ENCODE data around the gene MLPH. TPM values are rescaled to one million over a fixed set of nuclear protein-coding genes. Genes with fewer than 3 reads are reported as not detected.

Gene MLPH
- total and polyA plus RNA-seq, 4 donors: 0.62 to 29.3 (median 9.4) TPM

- DNase-seq (ENCODE audit: low read depth in 4 of 6, low spot score in 6 of 6): no peak
- 89% methylated on average over 17 of the region's 21 CpGs for WGBS (ENCODE audit: insufficient coverage)
- no peaks in the 10 kb centered on the region for H3K36me3 ChIP-seq (ENCODE audit: control insufficient read depth, insufficient read depth, low read length)
- no peaks in the 10 kb centered on the region for H3K9me3 ChIP-seq (ENCODE audit: control insufficient read depth, insufficient read depth, low read length)
- no peak overlapping the region for H3K27ac ChIP-seq (ENCODE audit: low read depth, low read length)
- no peaks in the 10 kb centered on the region for H3K27me3 ChIP-seq (ENCODE audit: control insufficient read depth, insufficient read depth, low read length)
- H3K4me3 ChIP-seq (ENCODE audit: low read depth, low read length): no peak overlapping the region
- no peaks in the 10 kb centered on the region for H3K4me1 ChIP-seq (ENCODE audit: control insufficient read depth, insufficient read depth, low read length)
These were observed 8.6 kb downstream of the MLPH start for GRCh38 chr2:237495521-237496117.

- Histone ChIP-seq H3K9me3 (ENCODE audit: control insufficient read depth, insufficient read depth, low read length) (no peaks in the 10 kb centered on the region), H3K36me3 (ENCODE audit: control insufficient read depth, insufficient read depth, low read length) (no peaks in the 10 kb centered on the region), H3K4me3 (ENCODE audit: low read depth, low read length) (no peak overlapping the region), H3K27me3 (ENCODE audit: control insufficient read depth, insufficient read depth, low read length) (no peaks in the 10 kb centered on the region), H3K4me1 (ENCODE audit: control insufficient read depth, insufficient read depth, low read length) (no peaks in the 10 kb centered on the region), H3K27ac (ENCODE audit: low read depth, low read length) (no peak overlapping the region)
- WGBS (ENCODE audit: insufficient coverage): 59% methylated on average over 7 of the region's 8 CpGs
- no peak for DNase-seq (ENCODE audit: low read depth in 4 of 6, low spot score in 6 of 6)
These were observed 9.4 kb downstream of the MLPH start for GRCh38 chr2:237496428-237496827.

- H3K27ac ChIP-seq (ENCODE audit: low read depth, low read length): no peak overlapping the region
- WGBS (ENCODE audit: insufficient coverage): 78% methylated on average over 22 of the region's 23 CpGs
- DNase-seq (ENCODE audit: low read depth in 4 of 6, low spot score in 6 of 6): no peak
- H3K4me1 ChIP-seq (ENCODE audit: control insufficient read depth, insufficient read depth, low read length): no peaks in the 10 kb centered on the region
- no peaks in the 10 kb centered on the region for H3K27me3 ChIP-seq (ENCODE audit: control insufficient read depth, insufficient read depth, low read length)
- H3K9me3 ChIP-seq (ENCODE audit: control insufficient read depth, insufficient read depth, low read length): no peaks in the 10 kb centered on the region
- H3K36me3 ChIP-seq (ENCODE audit: control insufficient read depth, insufficient read depth, low read length): no peaks in the 10 kb centered on the region
- H3K4me3 ChIP-seq (ENCODE audit: low read depth, low read length): no peak overlapping the region
These were observed 10.2 kb downstream of the MLPH start for GRCh38 chr2:237497009-237497837.

GRCh38 chr2:237497838-237498186 is 10.8 kb downstream of the MLPH start:
- H3K4me1 ChIP-seq (ENCODE audit: control insufficient read depth, insufficient read depth, low read length): no peaks in the 10 kb centered on the region
- 70% methylated on average over 10 of the region's 10 CpGs for WGBS (ENCODE audit: insufficient coverage)

GRCh38 chr2:237498341-237498740 is 11.3 kb downstream of the MLPH start:
- Histone ChIP-seq H3K27ac (ENCODE audit: low read depth, low read length) (no peak overlapping the region), H3K9me3 (ENCODE audit: control insufficient read depth, insufficient read depth, low read length) (no peaks in the 10 kb centered on the region)

More at GRCh38 chr2:237497838-237498186, 10.8 kb downstream of the MLPH start:
- H3K36me3 ChIP-seq (ENCODE audit: control insufficient read depth, insufficient read depth, low read length): no peaks in the 10 kb centered on the region
- DNase-seq (ENCODE audit: low read depth in 4 of 6, low spot score in 6 of 6): no peak
- H3K9me3 ChIP-seq (ENCODE audit: control insufficient read depth, insufficient read depth, low read length): no peaks in the 10 kb centered on the region
- no peak overlapping the region for H3K4me3 ChIP-seq (ENCODE audit: low read depth, low read length)
- no peaks in the 10 kb centered on the region for H3K27me3 ChIP-seq (ENCODE audit: control insufficient read depth, insufficient read depth, low read length)
- no peak overlapping the region for H3K27ac ChIP-seq (ENCODE audit: low read depth, low read length)

GRCh38 chr2:237500681-237501424 is 13.8 kb downstream of the MLPH start:
- H3K27ac ChIP-seq (ENCODE audit: low read depth, low read length): no peak overlapping the region
- H3K4me3 ChIP-seq (ENCODE audit: low read depth, low read length): no peak overlapping the region
- no peaks in the 10 kb centered on the region for H3K36me3 ChIP-seq (ENCODE audit: control insufficient read depth, insufficient read depth, low read length)
- no peaks in the 10 kb centered on the region for H3K27me3 ChIP-seq (ENCODE audit: control insufficient read depth, insufficient read depth, low read length)
- H3K9me3 ChIP-seq (ENCODE audit: control insufficient read depth, insufficient read depth, low read length): no peaks in the 10 kb centered on the region
- peaks cover 5% of the 10 kb centered on the region for H3K4me1 ChIP-seq (ENCODE audit: control insufficient read depth, insufficient read depth, low read length)
- DNase-seq (ENCODE audit: low read depth in 4 of 6, low spot score in 6 of 6): no peak
- 63% methylated on average over 12 of the region's 13 CpGs for WGBS (ENCODE audit: insufficient coverage)

More at GRCh38 chr2:237498341-237498740, 11.3 kb downstream of the MLPH start:
- no peaks in the 10 kb centered on the region for H3K27me3 ChIP-seq (ENCODE audit: control insufficient read depth, insufficient read depth, low read length)
- no peaks in the 10 kb centered on the region for H3K36me3 ChIP-seq (ENCODE audit: control insufficient read depth, insufficient read depth, low read length)
- WGBS (ENCODE audit: insufficient coverage): 77% methylated on average over 7 of the region's 11 CpGs
- DNase-seq (ENCODE audit: low read depth in 4 of 6, low spot score in 6 of 6): no peak
- H3K4me1 ChIP-seq (ENCODE audit: control insufficient read depth, insufficient read depth, low read length): no peaks in the 10 kb centered on the region
- H3K4me3 ChIP-seq (ENCODE audit: low read depth, low read length): no peak overlapping the region

- H3K27me3 ChIP-seq (ENCODE audit: control insufficient read depth, insufficient read depth, low read length): no peaks in the 10 kb centered on the region
- no peak for DNase-seq (ENCODE audit: low read depth in 4 of 6, low spot score in 6 of 6)
- H3K27ac ChIP-seq (ENCODE audit: low read depth, low read length): no peak overlapping the region
- no peaks in the 10 kb centered on the region for H3K9me3 ChIP-seq (ENCODE audit: control insufficient read depth, insufficient read depth, low read length)
- no CpG with 5 or more reads among the region's 2 CpGs for WGBS (ENCODE audit: insufficient coverage)
- no peak overlapping the region for H3K4me3 ChIP-seq (ENCODE audit: low read depth, low read length)
- peaks cover 5% of the 10 kb centered on the region for H3K4me1 ChIP-seq (ENCODE audit: control insufficient read depth, insufficient read depth, low read length)
- no peaks in the 10 kb centered on the region for H3K36me3 ChIP-seq (ENCODE audit: control insufficient read depth, insufficient read depth, low read length)
These were observed 15.0 kb downstream of the MLPH start for GRCh38 chr2:237501892-237502513.

GRCh38 chr2:237503201-237503600 is 16.1 kb downstream of the MLPH start:
- Histone ChIP-seq H3K36me3 (ENCODE audit: control insufficient read depth, insufficient read depth, low read length) (no peaks in the 10 kb centered on the region), H3K9me3 (ENCODE audit: control insufficient read depth, insufficient read depth, low read length) (no peaks in the 10 kb centered on the region), H3K4me1 (ENCODE audit: control insufficient read depth, insufficient read depth, low read length) (peaks cover 5% of the 10 kb centered on the region), H3K27ac (ENCODE audit: low read depth, low read length) (no peak overlapping the region), H3K4me3 (ENCODE audit: low read depth, low read length) (no peak overlapping the region), H3K27me3 (ENCODE audit: control insufficient read depth, insufficient read depth, low read length) (no peaks in the 10 kb centered on the region)
- 90% methylated on average over 14 of the region's 16 CpGs for WGBS (ENCODE audit: insufficient coverage)
- DNase-seq (ENCODE audit: low read depth in 4 of 6, low spot score in 6 of 6): no peak

GRCh38 chr2:237505188-237505939 is 18.3 kb downstream of the MLPH start:
- peaks cover 6% of the 10 kb centered on the region for H3K4me1 ChIP-seq (ENCODE audit: control insufficient read depth, insufficient read depth, low read length)
- 89% methylated on average over 12 of the region's 15 CpGs for WGBS (ENCODE audit: insufficient coverage)
- H3K9me3 ChIP-seq (ENCODE audit: control insufficient read depth, insufficient read depth, low read length): no peaks in the 10 kb centered on the region
- no peaks in the 10 kb centered on the region for H3K27me3 ChIP-seq (ENCODE audit: control insufficient read depth, insufficient read depth, low read length)
- H3K36me3 ChIP-seq (ENCODE audit: control insufficient read depth, insufficient read depth, low read length): no peaks in the 10 kb centered on the region
- DNase-seq (ENCODE audit: low read depth in 4 of 6, low spot score in 6 of 6): no peak
- no peak overlapping the region for H3K4me3 ChIP-seq (ENCODE audit: low read depth, low read length)
- no peak overlapping the region for H3K27ac ChIP-seq (ENCODE audit: low read depth, low read length)
